ELR (cell line): Measurements from ENCODE around the gene SUPT4H1.

Source experiments
- DNase-seq: peaks from one replicate; pipeline ENCODE4 v3.0.0-alpha.2; 2015; ENCODE audit warnings: low read depth

SUPT4H1 gene

GRCh38 chr17:58303971-58304749 lies 47.8 kb downstream of the SUPT4H1 start:
- DNase-seq, result peak; percentile 67

- no peak for DNase-seq
Observed at GRCh38 chr17:58302919-58303585, 48.9 kb downstream of the SUPT4H1 start.

- DNase-seq, result no peak
Observed at GRCh38 chr17:58302171-58302918, 49.7 kb downstream of the SUPT4H1 start.

- DNase-seq, result no peak
Observed at GRCh38 chr17:58301504-58302150, 50.4 kb downstream of the SUPT4H1 start.

GRCh38 chr17:58300336-58300735 lies 51.7 kb downstream of the SUPT4H1 start:
- DNase-seq, result no peak
